A549 treated with AZD9567 at 1 μM for 4 hours (cell line): ENCODE data around the gene RTEL1. TPM values are rescaled to one million over a fixed set of nuclear protein-coding genes. Genes with fewer than 3 reads are reported as not detected.

ENCODE experiments used
- total RNA-seq: library from RNA; stranded (reverse); fragments of 200-300 nt; extraction: Qiagen RNA extraction; gene quantifications from 5 replicates; pipeline ENCODE4 v1.2.3, GENCODE V29; 2022; ENCODE audit not compliant: insufficient read depth

The RTEL1 gene
- total RNA-seq: 5.3 to 10.2 TPM (median 8.0 TPM) in 5 replicates

DNA sequence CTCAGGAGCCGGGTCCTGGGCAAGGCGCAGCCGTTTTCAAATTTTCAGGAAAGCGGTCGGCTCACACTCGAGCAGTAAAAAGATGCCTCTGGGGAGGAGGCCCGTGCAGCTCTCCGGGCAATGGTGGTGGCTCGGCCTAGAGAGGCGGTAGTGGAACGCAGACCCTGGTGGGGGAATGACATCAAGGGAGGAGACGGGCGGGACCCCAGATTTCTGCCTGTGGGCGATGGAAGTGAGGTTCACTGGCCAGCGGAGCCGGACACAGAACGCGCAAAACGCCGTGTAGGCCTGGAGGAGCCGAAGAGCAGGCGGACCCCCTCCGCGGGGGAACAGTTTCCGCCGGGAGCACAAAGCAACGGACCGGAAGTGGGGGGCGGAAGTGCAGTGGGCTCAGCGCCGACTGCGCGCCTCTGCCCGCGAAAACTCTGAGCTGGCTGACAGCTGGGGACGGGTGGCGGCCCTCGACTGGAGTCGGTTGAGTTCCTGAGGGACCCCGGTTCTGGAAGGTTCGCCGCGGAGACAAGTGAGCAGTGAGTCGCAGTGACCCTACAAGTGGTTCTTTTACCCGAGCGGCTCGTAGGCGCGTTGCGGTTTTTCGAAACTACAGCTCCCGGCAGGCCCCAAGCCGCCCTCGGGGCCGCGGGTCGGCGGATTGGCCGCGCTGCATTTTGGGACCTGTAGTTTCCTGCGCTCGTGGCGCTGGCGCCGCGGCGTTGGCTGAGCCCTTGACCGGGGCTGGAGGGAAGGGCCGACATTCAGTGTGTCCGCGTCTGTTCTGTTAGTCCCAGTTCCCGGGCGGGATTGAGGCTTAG is at the start of gene RTEL1:
RTEL1 (plus strand) TSS at position 376 of the 812 bp plus-strand sequence. CDS start 1,091 bp downstream, outside the sequence.

GRCh38 chr20:63626424-63627128 is 31.5 kb upstream of the RTEL1 start, which contains the start of gene GMEB2:
Gene GMEB2, minus strand, starts transcription at chr20:63627101. Its CDS starts 7,704 bp downstream, at chr20:63619397.

DNA sequence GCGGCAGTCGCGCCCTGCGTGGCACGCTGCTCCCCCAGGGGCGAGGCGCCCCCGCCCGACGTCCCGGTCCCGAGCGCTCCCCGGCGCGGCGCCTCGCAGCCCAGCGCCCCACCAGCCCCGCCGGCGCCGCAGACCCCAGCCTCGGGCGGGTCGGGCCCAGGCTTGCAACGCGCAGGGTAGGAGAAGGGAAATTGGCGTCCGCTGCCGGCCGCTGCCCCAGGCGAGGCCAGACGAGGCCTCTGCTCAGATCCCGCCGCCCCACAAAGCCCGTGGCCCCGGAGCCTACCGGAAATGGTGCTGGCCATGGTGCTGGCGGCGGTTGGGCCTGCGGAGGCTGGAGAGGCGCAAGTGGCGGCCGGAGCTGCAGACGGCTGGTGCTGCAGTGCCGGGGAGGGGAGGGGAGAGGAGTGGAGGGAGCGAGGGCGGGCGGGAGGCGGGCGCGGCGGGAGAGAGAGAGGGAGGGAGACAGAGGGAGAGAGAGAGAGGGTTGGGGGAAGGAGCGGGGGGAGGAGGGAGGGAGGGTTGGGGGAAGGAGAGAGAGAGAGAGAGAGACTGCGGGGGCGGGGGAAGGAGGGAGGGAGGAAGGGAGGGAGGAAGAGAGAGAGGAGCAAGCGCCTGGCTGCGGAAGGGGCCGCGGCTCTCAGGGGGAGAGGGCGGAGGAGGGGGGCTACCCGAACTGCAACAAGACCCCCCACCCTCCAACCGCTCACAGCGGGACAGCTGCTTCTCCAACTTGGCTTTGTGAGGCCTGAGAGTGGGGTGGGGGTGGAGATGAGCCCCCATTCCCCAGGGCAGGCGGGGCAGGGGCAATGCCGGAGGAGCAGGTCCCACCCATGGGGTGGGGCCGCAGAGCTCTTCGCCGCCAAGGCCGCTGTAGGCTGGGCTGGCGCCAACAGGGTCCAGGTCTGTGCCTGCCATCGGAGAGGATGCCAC is 4.8 kb upstream of the RTEL1 start, which contains the start of gene STMN3:
STMN3 (minus strand) TSS at position 384 of the 933 bp plus-strand sequence; CDS start at position 305, 79 bp downstream.

DNA sequence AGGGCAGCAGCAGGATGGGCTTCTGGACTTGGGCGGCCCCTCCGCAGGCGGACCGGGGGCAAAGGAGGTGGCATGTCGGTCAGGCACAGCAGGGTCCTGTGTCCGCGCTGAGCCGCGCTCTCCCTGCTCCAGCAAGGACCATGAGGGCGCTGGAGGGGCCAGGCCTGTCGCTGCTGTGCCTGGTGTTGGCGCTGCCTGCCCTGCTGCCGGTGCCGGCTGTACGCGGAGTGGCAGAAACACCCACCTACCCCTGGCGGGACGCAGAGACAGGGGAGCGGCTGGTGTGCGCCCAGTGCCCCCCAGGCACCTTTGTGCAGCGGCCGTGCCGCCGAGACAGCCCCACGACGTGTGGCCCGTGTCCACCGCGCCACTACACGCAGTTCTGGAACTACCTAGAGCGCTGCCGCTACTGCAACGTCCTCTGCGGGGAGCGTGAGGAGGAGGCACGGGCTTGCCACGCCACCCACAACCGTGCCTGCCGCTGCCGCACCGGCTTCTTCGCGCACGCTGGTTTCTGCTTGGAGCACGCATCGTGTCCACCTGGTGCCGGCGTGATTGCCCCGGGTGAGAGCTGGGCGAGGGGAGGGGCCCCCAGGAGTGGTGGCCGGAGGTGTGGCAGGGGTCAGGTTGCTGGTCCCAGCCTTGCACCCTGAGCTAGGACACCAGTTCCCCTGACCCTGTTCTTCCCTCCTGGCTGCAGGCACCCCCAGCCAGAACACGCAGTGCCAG is 38.7 kb downstream of the RTEL1 start, which contains the start of gene TNFRSF6B:
TNFRSF6B (plus strand) TSS at position 25 of the 729 bp plus-strand sequence; CDS start at position 141, 116 bp downstream.

GRCh38 chr20:63707558-63708300 is 49.6 kb downstream of the RTEL1 start, which contains the start of the genes ARFRP1 and ZGPAT:
Gene ARFRP1, minus strand, starts transcription at chr20:63707976. Its CDS starts 885 bp downstream, at chr20:63707091.
Gene ZGPAT, plus strand, starts transcription at chr20:63708039. Its CDS starts 542 bp downstream, at chr20:63708581.

GRCh38 chr20:63735859-63736718 is 78.0 kb downstream of the RTEL1 start, which contains the start of gene LIME1:
Gene LIME1, plus strand, starts transcription at chr20:63736664. Its CDS starts 886 bp downstream, at chr20:63737550.

GRCh38 chr20:63739130-63740069 is 81.3 kb downstream of the RTEL1 start, which contains the start of gene SLC2A4RG:
Gene SLC2A4RG, plus strand, starts transcription at chr20:63739776. Its CDS starts 137 bp downstream, at chr20:63739913.

Other genes with a start within 250 kb of the RTEL1 start
- gene KCNQ2, start 185.7 kb upstream of the RTEL1 start, total RNA-seq: 0.46 to 0.77 TPM (median 0.50 TPM) in 4 of 5 replicates, not detected in the other
- gene EEF1A2, start 159.2 kb upstream of the RTEL1 start, total RNA-seq: 120 to 184 TPM (median 152 TPM) in 5 replicates
- 265 to 354 TPM (median 319 TPM) in 5 replicates for gene PPDPF, start 137.5 kb upstream of the RTEL1 start, total RNA-seq
- 2.7 to 4.8 TPM (median 3.2 TPM) in 5 replicates for gene PTK6, start 120.9 kb upstream of the RTEL1 start, total RNA-seq
- gene SRMS, start 110.6 kb upstream of the RTEL1 start, total RNA-seq: 0.10 to 0.15 TPM (median 0.10 TPM) in 4 of 5 replicates, not detected in the other
- 0.09 to 0.27 TPM (median 0.26 TPM) in 4 of 5 replicates, not detected in the other for gene FNDC11, start 104.2 kb upstream of the RTEL1 start, total RNA-seq
- gene HELZ2, start 84.1 kb upstream of the RTEL1 start, total RNA-seq: 16.7 to 27.1 TPM (median 23.0 TPM) in 5 replicates
- gene GMEB2, start 31.2 kb upstream of the RTEL1 start, total RNA-seq: 9.9 to 10.4 TPM (median 10.2 TPM) in 5 replicates
- gene STMN3, start 4.9 kb upstream of the RTEL1 start, total RNA-seq: 7.1 to 11.6 TPM (median 9.6 TPM) in 5 replicates
- gene TNFRSF6B, start 38.3 kb downstream of the RTEL1 start, total RNA-seq: 0.94 to 1.3 TPM (median 0.98 TPM) in 4 of 5 replicates, not detected in the other
- 19.5 to 40.9 TPM (median 38.8 TPM) in 5 replicates for gene ARFRP1, start 49.7 kb downstream of the RTEL1 start, total RNA-seq
- gene ZGPAT, start 49.7 kb downstream of the RTEL1 start, total RNA-seq: 26.8 to 30.4 TPM (median 28.6 TPM) in 5 replicates
- 1.8 to 11.6 TPM (median 10.8 TPM) in 5 replicates for gene LIME1, start 78.4 kb downstream of the RTEL1 start, total RNA-seq
- gene SLC2A4RG, start 81.5 kb downstream of the RTEL1 start, total RNA-seq: 60.1 to 101 TPM (median 93.3 TPM) in 5 replicates
- 0.58 to 1.1 TPM (median 0.80 TPM) in 4 of 5 replicates, not detected in the other for gene ZBTB46, start 173.0 kb downstream of the RTEL1 start, total RNA-seq
- 0.07 TPM in 1 of 5 replicates, not detected in the others for gene ABHD16B, start 203.2 kb downstream of the RTEL1 start, total RNA-seq
- gene TPD52L2, start 207.0 kb downstream of the RTEL1 start, total RNA-seq: 133 to 157 TPM (median 139 TPM) in 5 replicates
- 29.7 to 33.2 TPM (median 30.4 TPM) in 5 replicates for gene DNAJC5, start 236.8 kb downstream of the RTEL1 start, total RNA-seq